Neural crest cell (in vitro differentiated cells): Measurements from ENCODE around the gene UNC45B. TPM values are rescaled to one million over a fixed set of nuclear protein-coding genes. Genes with fewer than 3 reads are reported as not detected.

ENCODE experiments used
- DNase-seq: peaks from one replicate; pipeline ENCODE4 v3.0.0; 2021; ENCODE audit warnings: low read depth, mixed read lengths, low spot score
- H3K27ac Mint-ChIP-seq: one replicate; pipeline ENCODE4 v1.8.0; 2021; ENCODE audit warnings: mild to moderate bottlenecking, mixed read lengths; ENCODE audit not compliant: unreplicated experiment
- H3K27me3 Mint-ChIP-seq: 2 replicates; pipeline ENCODE4 v1.8.0; 2021; ENCODE audit warnings: low read depth, mild to moderate bottlenecking, mixed read lengths
- H3K36me3 Mint-ChIP-seq: 2 replicates; pipeline ENCODE4 v1.8.0; 2021; ENCODE audit warnings: low read depth, mild to moderate bottlenecking, mixed read lengths
- H3K4me1 Mint-ChIP-seq: 2 replicates; pipeline ENCODE4 v1.8.0; 2021; ENCODE audit warnings: mixed read lengths
- H3K4me3 Mint-ChIP-seq: one replicate; pipeline ENCODE4 v1.8.0; 2021; ENCODE audit warnings: mild to moderate bottlenecking, mixed read lengths
- H3K9me3 Mint-ChIP-seq: 2 replicates; pipeline ENCODE4 v1.8.0; 2021; ENCODE audit warnings: mixed read lengths
- total RNA-seq: library from RNA; stranded (reverse); gene quantifications from 2 replicates; pipeline ENCODE4 v1.2.1, GENCODE V29; 2021
- TF ChIP-seq, protein P1 (sequence below): fragments of 200-600 bp; sonication (generic); conservative IDR thresholded peaks from 2 replicates; pipeline ENCODE4 v1.5.0; 2021; ENCODE audit warnings: antibody characterized with exemption, mild to moderate bottlenecking

UNC45B gene
- total RNA-seq, 1 donor from 2014 or later, result not detected

DNA sequence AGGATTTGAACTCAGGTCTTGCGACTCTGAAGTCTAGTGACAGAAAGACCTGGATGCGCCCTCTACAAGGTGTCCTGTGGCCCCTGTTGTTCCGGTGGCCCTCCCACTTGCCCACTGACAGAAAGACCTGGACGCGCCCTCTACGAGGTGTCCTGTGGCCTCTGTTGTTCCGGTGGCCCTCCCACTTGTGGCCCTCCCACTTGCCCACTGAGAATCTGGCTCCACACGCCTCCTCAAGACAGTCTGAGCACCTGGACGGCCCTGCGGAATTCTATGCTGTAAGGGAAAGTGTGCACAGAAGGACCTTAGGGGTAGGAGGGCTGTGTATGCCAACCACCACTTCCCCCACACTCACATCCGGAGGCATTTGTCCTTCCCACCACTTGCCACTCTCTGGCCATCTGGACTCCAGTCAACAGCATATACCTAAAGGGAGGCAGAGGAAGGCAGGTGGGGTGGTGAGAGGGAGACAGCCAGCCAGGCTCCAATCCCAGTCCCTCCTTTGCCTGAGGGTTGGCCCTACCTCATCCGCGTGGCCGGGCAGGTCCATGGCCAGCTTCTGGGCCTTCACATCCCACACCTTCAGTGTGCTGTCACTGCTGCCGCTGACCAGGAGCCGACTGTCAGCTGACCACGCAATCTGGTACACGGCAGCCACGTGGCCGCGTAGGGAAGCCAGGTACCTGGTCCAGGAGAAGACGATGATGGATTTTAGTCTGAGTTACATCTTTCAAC lies 14.6 kb upstream of the UNC45B start:
- Mint-ChIP-seq H3K27ac (no peak overlapping the region), H3K36me3 (peaks cover 13% of the 10 kb centered on the region), H3K27me3 (no peaks in the 10 kb centered on the region), H3K4me3 (no peak overlapping the region), H3K9me3 (no peaks in the 10 kb centered on the region), H3K4me1 (no peaks in the 10 kb centered on the region)
- DNase-seq, result no peak
- TF ChIP-seq, protein P1, sequence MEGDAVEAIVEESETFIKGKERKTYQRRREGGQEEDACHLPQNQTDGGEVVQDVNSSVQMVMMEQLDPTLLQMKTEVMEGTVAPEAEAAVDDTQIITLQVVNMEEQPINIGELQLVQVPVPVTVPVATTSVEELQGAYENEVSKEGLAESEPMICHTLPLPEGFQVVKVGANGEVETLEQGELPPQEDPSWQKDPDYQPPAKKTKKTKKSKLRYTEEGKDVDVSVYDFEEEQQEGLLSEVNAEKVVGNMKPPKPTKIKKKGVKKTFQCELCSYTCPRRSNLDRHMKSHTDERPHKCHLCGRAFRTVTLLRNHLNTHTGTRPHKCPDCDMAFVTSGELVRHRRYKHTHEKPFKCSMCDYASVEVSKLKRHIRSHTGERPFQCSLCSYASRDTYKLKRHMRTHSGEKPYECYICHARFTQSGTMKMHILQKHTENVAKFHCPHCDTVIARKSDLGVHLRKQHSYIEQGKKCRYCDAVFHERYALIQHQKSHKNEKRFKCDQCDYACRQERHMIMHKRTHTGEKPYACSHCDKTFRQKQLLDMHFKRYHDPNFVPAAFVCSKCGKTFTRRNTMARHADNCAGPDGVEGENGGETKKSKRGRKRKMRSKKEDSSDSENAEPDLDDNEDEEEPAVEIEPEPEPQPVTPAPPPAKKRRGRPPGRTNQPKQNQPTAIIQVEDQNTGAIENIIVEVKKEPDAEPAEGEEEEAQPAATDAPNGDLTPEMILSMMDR, result no peak

DNA sequence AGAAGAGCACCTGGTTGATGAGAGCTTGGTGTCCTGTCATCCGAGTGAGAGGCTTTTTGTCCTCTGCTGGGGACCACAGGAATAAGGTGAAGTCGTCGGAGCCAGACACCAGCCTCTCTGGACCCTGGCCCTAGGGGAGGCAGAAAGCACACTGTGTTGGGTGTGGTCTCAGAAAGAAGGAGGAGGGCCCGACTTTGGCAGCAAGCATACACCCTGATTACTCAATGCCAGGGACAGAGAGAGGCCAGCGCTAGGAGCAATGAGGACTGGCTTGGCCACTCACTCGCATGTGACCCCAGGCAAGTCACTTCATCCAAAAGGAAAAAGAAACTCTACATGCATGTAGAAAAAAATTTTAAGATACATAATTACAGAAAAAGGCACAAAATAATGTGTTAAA lies 12.3 kb upstream of the UNC45B start:
- Mint-ChIP-seq H3K36me3 (peaks cover 13% of the 10 kb centered on the region), H3K27me3 (no peaks in the 10 kb centered on the region), H3K27ac (no peak overlapping the region), H3K4me3 (no peak overlapping the region), H3K9me3 (no peaks in the 10 kb centered on the region), H3K4me1 (no peaks in the 10 kb centered on the region)
- TF ChIP-seq, protein P1, result no peak
- no peak for DNase-seq

DNA sequence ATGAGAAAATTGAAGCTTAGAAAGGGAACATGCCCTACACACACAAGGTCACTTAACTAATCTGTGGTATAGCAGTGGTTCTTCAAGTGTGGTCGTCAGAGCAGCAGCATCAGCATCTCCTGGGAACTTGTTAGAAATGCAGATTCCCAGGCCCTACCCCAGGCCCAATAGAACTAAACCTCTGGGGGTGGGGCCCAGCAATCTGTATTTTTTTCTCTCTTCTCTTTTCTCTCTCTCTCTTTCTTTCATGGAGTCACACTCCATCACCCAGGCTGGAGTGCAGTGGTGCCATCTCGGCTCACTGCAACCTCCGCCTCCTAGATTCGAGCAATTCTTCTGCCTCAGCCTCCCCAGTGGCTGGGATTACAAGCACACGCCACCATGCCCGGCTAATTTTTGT lies 9.4 kb upstream of the UNC45B start:
- Mint-ChIP-seq H3K9me3 (no peaks in the 10 kb centered on the region), H3K27me3 (peaks cover under 1% of the 10 kb centered on the region), H3K4me3 (no peak overlapping the region), H3K4me1 (peaks cover 6% of the 10 kb centered on the region), H3K27ac (no peak overlapping the region), H3K36me3 (peaks cover 9% of the 10 kb centered on the region)
- DNase-seq, result no peak
- TF ChIP-seq, protein P1, result no peak

DNA sequence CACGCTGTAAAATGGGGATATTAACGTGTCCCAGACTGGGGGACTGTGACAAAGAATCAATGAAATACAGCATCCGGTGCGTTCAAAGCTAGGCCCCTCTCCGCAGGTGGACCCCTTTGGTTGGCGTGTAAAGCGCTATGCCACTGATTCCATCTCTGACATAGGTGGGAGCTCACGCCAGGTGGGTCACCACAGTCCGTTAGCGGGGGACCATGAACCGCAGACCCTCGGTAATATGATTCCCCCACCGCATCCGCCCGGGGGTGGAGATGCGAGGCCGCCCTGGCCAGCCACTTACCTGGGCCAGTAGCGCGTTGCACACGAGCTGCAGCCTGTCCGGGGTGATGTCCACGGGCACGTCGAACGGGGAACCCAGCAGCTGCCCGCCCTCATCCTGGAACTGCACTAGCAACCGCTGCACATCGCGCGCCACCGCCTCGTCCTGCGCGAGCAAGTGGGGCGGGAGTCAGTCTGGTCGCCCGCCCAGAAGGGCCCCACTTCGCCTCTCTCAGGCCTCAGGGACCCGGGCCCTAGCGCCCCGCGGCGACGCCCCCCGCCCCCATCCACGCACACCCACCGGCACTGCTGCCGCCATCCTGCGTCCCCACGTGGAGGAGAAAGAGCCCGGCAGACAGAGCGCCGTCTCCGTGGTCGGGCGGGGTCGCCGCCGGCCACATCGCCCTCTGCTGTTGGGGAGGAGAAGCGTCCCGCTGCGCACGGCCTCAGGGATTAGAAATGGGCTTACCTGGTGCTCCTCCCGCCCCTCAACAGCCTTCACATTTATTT lies 5.7 kb upstream of the UNC45B start, which contains the start of gene NLE1:
Gene NLE1, minus strand, starts transcription at position 623 of the 786 bp plus-strand sequence. Its CDS starts 28 bp downstream, at position 595.
- Mint-ChIP-seq H3K27ac (peak within 1 kb of the TSS; percentile 62), H3K27me3 (peaks cover 2% of the 10 kb centered on the region), H3K4me1 (peaks cover 6% of the 10 kb centered on the region), H3K36me3 (no peaks in the 10 kb centered on the region), H3K4me3 (peak within 1 kb of the TSS; percentile 88), H3K9me3 (no peaks in the 10 kb centered on the region)
- TF ChIP-seq, protein P1, result peak; percentile 94
- DNase-seq, result peak; percentile 91

DNA sequence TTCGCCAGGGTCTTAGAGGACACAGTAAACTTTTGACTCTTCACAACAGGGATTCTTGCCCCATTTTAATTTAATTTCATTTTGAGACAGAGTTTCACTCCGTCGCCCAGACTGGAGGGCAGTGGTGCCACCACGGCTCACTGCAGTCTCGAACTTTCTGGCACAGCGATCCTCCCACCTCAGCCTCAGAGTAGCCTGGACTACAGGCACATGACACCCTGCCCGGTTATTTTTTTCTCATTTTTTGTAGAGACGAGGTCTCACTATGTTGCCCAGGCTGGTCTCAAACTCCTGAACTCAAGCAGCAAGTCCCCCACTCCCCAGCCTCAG lies 5.2 kb upstream of the UNC45B start:
- Mint-ChIP-seq H3K4me3 (peak overlapping the region; percentile 88), H3K9me3 (no peaks in the 10 kb centered on the region), H3K4me1 (peaks cover 6% of the 10 kb centered on the region), H3K27me3 (peaks cover 2% of the 10 kb centered on the region), H3K27ac (peak overlapping the region; percentile 62), H3K36me3 (no peaks in the 10 kb centered on the region)
- TF ChIP-seq, protein P1, result no peak
- DNase-seq, result no peak
